HEK293 (cell line): ENCODE results near the gene POMT2.

ENCODE experiments used
- CTCF ChIA-PET: fragments of 350-600 bp; formaldehyde crosslinking; extraction: SDS; loops from one replicate; lab custom pipeline; 2021; ENCODE audit warnings: antibody characterized with exemption; lab: Yijun Ruan, JAX
- POLR2A ChIA-PET: fragments of 300-600 bp; formaldehyde crosslinking; extraction: SDS; loops from one replicate; lab custom pipeline; 2020; ENCODE audit warnings: antibody characterized with exemption, inconsistent platforms; lab: Yijun Ruan, JAX
- H3K27ac ChIP-seq: fragments of 200-500 bp; sonication (Bioruptor generic); 2 replicates; pipeline ENCODE4 v1.5.1; 2014; ENCODE audit warnings: low read depth, low read length, control low read depth, inconsistent platforms; ENCODE audit errors: extremely low read depth
- H3K36me3 ChIP-seq, 2 experiments: fragments of 200-500 bp in 1 of 2; sonication (Bioruptor generic) in 1 of 2; 1 replicate in 1 of 2; 2 replicates in 1 of 2; pipeline ENCODE4 v1.5.1; 2014 to 2017; ENCODE audit warnings: inconsistent platforms in 2 of 2, low read length in 2 of 2; ENCODE audit not compliant: control insufficient read depth in 2 of 2, insufficient read depth in 1 of 2
- H3K4me1 ChIP-seq: fragments of 200-500 bp; sonication (Bioruptor generic); 2 replicates; pipeline ENCODE4 v1.5.1; 2014; ENCODE audit warnings: mild to moderate bottlenecking, low read length, inconsistent platforms; ENCODE audit not compliant: control insufficient read depth, insufficient read depth
- H3K4me3 ChIP-seq: 2 replicates; pipeline ENCODE4 v1.5.1; 2011; ENCODE audit warnings: low read depth, mild to moderate bottlenecking, control low read depth, low read length, moderate library complexity
- H3K9me3 ChIP-seq: fragments of 200-500 bp; sonication (Bioruptor generic); 2 replicates; pipeline ENCODE4 v1.5.1; 2014; ENCODE audit warnings: low read depth, low read length, inconsistent platforms; ENCODE audit not compliant: control insufficient read depth, insufficient read depth
- ATF2 ChIP-seq: fragments of 450-650 bp; formaldehyde crosslinking; IDR thresholded peaks from 2 replicates; pipeline ENCODE4 v1.5.1; 2016; ENCODE audit warnings: missing biosample characterization, missing genetic modification characterization, low read depth
- FEZF1 ChIP-seq: fragments of 450-650 bp; formaldehyde crosslinking; IDR thresholded peaks from 2 replicates; pipeline ENCODE4 v1.5.1; 2016; ENCODE audit warnings: missing biosample characterization, missing genetic modification characterization
- HOXA7 ChIP-seq: sonication (generic); formaldehyde crosslinking; IDR thresholded peaks from 2 replicates; pipeline ENCODE4 v1.8.1; 2022; ENCODE audit warnings: missing genetic modification reagents, borderline replicate concordance
- KLF1 ChIP-seq: fragments of 450-650 bp; formaldehyde crosslinking; IDR thresholded peaks from 2 replicates; pipeline ENCODE4 v1.5.1; 2016; ENCODE audit warnings: missing biosample characterization, missing genetic modification characterization
- KLF17 ChIP-seq: fragments of 450-650 bp; formaldehyde crosslinking; IDR thresholded peaks from 2 replicates; pipeline ENCODE4 v1.5.1; 2016; ENCODE audit warnings: missing biosample characterization, missing genetic modification characterization
- KLF8 ChIP-seq: fragments of 450-650 bp; formaldehyde crosslinking; IDR thresholded peaks from 2 replicates; pipeline ENCODE4 v1.5.1; 2016; ENCODE audit warnings: missing biosample characterization, missing genetic modification characterization
- PATZ1 ChIP-seq: fragments of 450-650 bp; formaldehyde crosslinking; IDR thresholded peaks from 2 replicates; pipeline ENCODE4 v1.5.1; 2016; ENCODE audit warnings: missing biosample characterization, missing genetic modification characterization
- PRDM6 ChIP-seq: fragments of 450-650 bp; formaldehyde crosslinking; IDR thresholded peaks from 2 replicates; pipeline ENCODE4 v1.5.1; 2017; ENCODE audit warnings: missing biosample characterization, missing genetic modification characterization
- SCRT1 ChIP-seq: fragments of 450-650 bp; formaldehyde crosslinking; IDR thresholded peaks from 2 replicates; pipeline ENCODE4 v1.5.1; 2016; ENCODE audit warnings: missing biosample characterization, missing genetic modification characterization, borderline replicate concordance
- TSHZ1 ChIP-seq: fragments of 450-650 bp; formaldehyde crosslinking; IDR thresholded peaks from 2 replicates; pipeline ENCODE4 v1.5.1; 2016; ENCODE audit warnings: missing biosample characterization, missing genetic modification characterization, borderline replicate concordance
- ZNF16 ChIP-seq: fragments of 450-650 bp; formaldehyde crosslinking; IDR thresholded peaks from 2 replicates; pipeline ENCODE4 v1.5.1; 2016; ENCODE audit warnings: low read depth, missing biosample characterization, missing genetic modification characterization
- ZNF174 ChIP-seq: fragments of 450-650 bp; formaldehyde crosslinking; IDR thresholded peaks from 2 replicates; pipeline ENCODE4 v1.5.0; 2017; ENCODE audit warnings: missing biosample characterization, mild to moderate bottlenecking, missing genetic modification characterization
- ZNF2 ChIP-seq: fragments of 450-650 bp; formaldehyde crosslinking; IDR thresholded peaks from 2 replicates; pipeline ENCODE4 v1.5.1; 2016; ENCODE audit warnings: missing biosample characterization, missing genetic modification characterization
- ZNF239 ChIP-seq: fragments of 450-650 bp; formaldehyde crosslinking; IDR thresholded peaks from 2 replicates; pipeline ENCODE4 v1.5.1; 2016; ENCODE audit warnings: missing biosample characterization, missing genetic modification characterization
- ZNF280C ChIP-seq: fragments of 450-650 bp; formaldehyde crosslinking; IDR thresholded peaks from 2 replicates; pipeline ENCODE4 v1.5.1; 2016; ENCODE audit warnings: missing biosample characterization, missing genetic modification characterization
- ZNF335 ChIP-seq: fragments of 450-650 bp; formaldehyde crosslinking; conservative IDR thresholded peaks from 2 replicates; pipeline ENCODE4 v1.5.1; 2016; ENCODE audit warnings: missing biosample characterization, missing genetic modification characterization
- ZNF473 ChIP-seq: fragments of 450-650 bp; formaldehyde crosslinking; IDR thresholded peaks from 2 replicates; pipeline ENCODE4 v1.5.1; 2017; ENCODE audit warnings: missing biosample characterization, missing genetic modification characterization
- ZNF621 ChIP-seq: fragments of 450-650 bp; formaldehyde crosslinking; IDR thresholded peaks from 2 replicates; pipeline ENCODE4 v1.5.1; 2017; ENCODE audit warnings: missing biosample characterization, missing genetic modification characterization
- ZNF639 ChIP-seq: fragments of 450-650 bp; formaldehyde crosslinking; IDR thresholded peaks from 2 replicates; pipeline ENCODE4 v1.5.1; 2016; ENCODE audit warnings: missing biosample characterization, missing genetic modification characterization
- ZNF677 ChIP-seq: fragments of 450-650 bp; IDR thresholded peaks from 2 replicates; pipeline ENCODE4 v1.5.0; 2018; ENCODE audit warnings: missing biosample characterization, mild to moderate bottlenecking, missing genetic modification characterization, moderate library complexity
- ZNF701 ChIP-seq: fragments of 450-650 bp; formaldehyde crosslinking; IDR thresholded peaks from 2 replicates; pipeline ENCODE4 v1.5.1; 2016; ENCODE audit warnings: missing biosample characterization, missing genetic modification characterization
- ZNF776 ChIP-seq: fragments of 450-650 bp; formaldehyde crosslinking; IDR thresholded peaks from 2 replicates; pipeline ENCODE4 v1.5.0; 2017; ENCODE audit warnings: missing biosample characterization, missing genetic modification characterization, borderline replicate concordance
- ZNF843 ChIP-seq: fragments of 450-650 bp; formaldehyde crosslinking; IDR thresholded peaks from 2 replicates; pipeline ENCODE4 v1.5.1; 2016; ENCODE audit warnings: missing biosample characterization, missing genetic modification characterization
- ZSCAN16 ChIP-seq: fragments of 450-650 bp; formaldehyde crosslinking; IDR thresholded peaks from 2 replicates; pipeline ENCODE4 v1.5.1; 2016; ENCODE audit warnings: missing biosample characterization, missing genetic modification characterization

The POMT2 gene

GRCh38 chr14:77342726-77343397 is 22.2 kb upstream of the POMT2 start (continued):
- TF ChIP-seq ZNF239 (tag by site-specific recombination) (no peak), ZNF639 (tag by site-specific recombination) (no peak), ZNF174 (no peak), PRDM6 (tag by site-specific recombination) (0 out of 2 replicates have a peak, but pooled peaks have one; percentile 20), ZSCAN16 (tag by site-specific recombination) (no peak), KLF8 (tag by site-specific recombination) (0 out of 2 replicates have a peak, but pooled peaks have one; percentile 20), ZNF2 (no peak), ZNF776 (no peak), TSHZ1 (tag by site-specific recombination) (no peak), FEZF1 (tag by site-specific recombination) (peak; percentile 11; the same call in 1 of the 2 replicates), ZNF677 (tag by site-specific recombination) (no peak), SCRT1 (tag by site-specific recombination) (no peak), ZNF843 (tag by site-specific recombination) (peak; percentile 33; the same call in 1 of the 2 replicates), HOXA7 (CRISPR knock-in tag) (no peak)

GRCh38 chr14:77340389-77340788 is 19.7 kb upstream of the POMT2 start:
- Histone ChIP-seq H3K4me3 (no peak overlapping the region), H3K9me3 (no peaks in the 10 kb centered on the region), H3K27ac (no peak overlapping the region), H3K36me3 (peaks cover 0 to 30% of the 10 kb centered on the region in 2 experiments; a peak in 1 of 3 replicates), H3K4me1 (peaks cover 19% of the 10 kb centered on the region)
- CTCF ChIA-PET = no interaction called here
- POLR2A ChIA-PET = interaction anchor here (1.0 kb wide), 1 partner anchor 9 kb away, joined by 4 read pairs; no protein-coding TSS in a partner anchor
- TF ChIP-seq ZNF280C (tag by site-specific recombination) (no peak), ZNF621 (tag by site-specific recombination) (no peak), ZNF701 (tag by site-specific recombination) (no peak), ZNF16 (tag by site-specific recombination) (no peak), ZNF473 (tag by site-specific recombination) (no peak), KLF17 (tag by site-specific recombination) (no peak), ATF2 (tag by site-specific recombination) (no peak), PATZ1 (tag by site-specific recombination) (no peak), KLF1 (no peak), ZNF335 (tag by site-specific recombination) (no peak)
